ENCODE data around the gene CALCOCO2. TPM values are rescaled to one million over a fixed set of nuclear protein-coding genes. Genes with fewer than 3 reads are reported as not detected.

CALCOCO2 gene
- total and polyA plus RNA-seq, 2 of the 13 experiments (the other 11 are each of a cell fraction or from before 2014, with no cell fraction given): 72.9 to 111 TPM

DNA sequence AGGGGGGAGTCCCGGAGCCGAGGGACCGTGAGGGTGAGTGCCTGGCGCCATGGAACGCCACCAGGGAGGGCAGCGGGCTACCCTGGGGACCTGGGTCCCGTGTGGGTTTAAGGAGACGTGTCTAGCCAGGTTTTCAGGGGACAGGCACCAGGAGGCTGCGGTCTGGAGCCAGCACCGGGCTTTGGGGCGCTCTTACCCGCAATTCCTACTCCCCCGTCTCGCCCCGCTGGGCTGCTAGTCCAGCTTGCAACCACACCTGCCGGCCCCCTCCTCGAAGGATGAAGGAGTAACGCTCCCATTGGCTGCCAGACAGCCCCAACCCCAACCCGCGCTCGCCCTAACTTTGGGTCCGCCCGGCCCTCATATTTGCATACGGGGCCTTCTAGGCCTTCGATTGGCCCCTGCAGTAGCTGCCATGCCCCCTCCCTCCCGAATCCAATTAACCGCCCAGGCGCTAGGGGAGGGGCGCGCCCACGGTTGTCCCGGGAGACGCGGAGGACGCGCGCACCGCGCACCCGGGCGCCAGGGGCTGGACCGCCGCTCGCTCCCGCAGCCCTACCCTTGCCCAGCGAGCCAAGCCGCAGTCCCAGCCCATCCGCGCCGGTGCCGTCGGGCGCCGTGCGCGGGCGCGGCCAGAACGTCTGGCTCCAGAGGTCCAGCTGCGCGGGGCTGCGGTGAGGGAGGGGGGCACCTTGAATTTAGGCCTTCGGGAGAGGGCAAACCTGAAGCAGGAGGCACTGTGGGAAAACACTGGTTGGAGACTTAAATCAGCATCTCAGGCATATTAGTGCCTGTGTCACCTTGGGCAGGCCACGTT is 13.9 kb upstream of the CALCOCO2 start, which contains the start of gene TTLL6 (continued):
- TF ChIP-seq GZF1 (CRISPR knock-in tag; IDR thresholded peaks at IDR 0.05) (no peak; the same call in 1 of the 2 replicates), ATF7-NPFF (CRISPR knock-in tag; IDR thresholded peaks at IDR 0.05; ENCODE audit: low read depth) (peak; percentile 43; the same call in 1 of the 2 replicates), ZNF720 (CRISPR knock-in tag; IDR thresholded peaks at IDR 0.05) (no peak), ZBED4 (CRISPR knock-in tag; IDR thresholded peaks at IDR 0.05; ENCODE audit: borderline replicate concordance) (no peak), MATR3 (CRISPR knock-in tag; IDR thresholded peaks at IDR 0.05) (no peak), NFYC (CRISPR knock-in tag; IDR thresholded peaks at IDR 0.05) (peak; percentile 69), TBL1XR1 (IDR thresholded peaks at IDR 0.05; ENCODE audit: borderline replicate concordance, low read length, partially characterized antibody) (no peak), FOXC1 (CRISPR knock-in tag; IDR thresholded peaks at IDR 0.05; ENCODE audit: borderline replicate concordance) (no peak), ZNF800 (CRISPR knock-in tag; IDR thresholded peaks at IDR 0.05) (peak; percentile 72), TAF1 (CRISPR knock-in tag; IDR thresholded peaks at IDR 0.05) (0 out of 2 replicates have a peak, but pooled peaks have one; percentile 15), IRF9 (CRISPR knock-in tag; IDR thresholded peaks at IDR 0.05; ENCODE audit: borderline replicate concordance) (0 out of 2 replicates have a peak, but pooled peaks have one; percentile 18), ZBTB7A (CRISPR knock-in tag; IDR thresholded peaks at IDR 0.05) (no peak), ZSCAN20 (CRISPR knock-in tag; IDR thresholded peaks at IDR 0.05; ENCODE audit: borderline replicate concordance) (no peak), ZNF782 (CRISPR knock-in tag; IDR thresholded peaks at IDR 0.05; ENCODE audit: borderline replicate concordance) (no peak), MAF1 (CRISPR knock-in tag; IDR thresholded peaks at IDR 0.05; ENCODE audit: borderline replicate concordance) (no peak), SRSF9 (IDR thresholded peaks at IDR 0.05; ENCODE audit: borderline replicate concordance, insufficient read depth, low read depth, low read length, poor library complexity, severe bottlenecking) (no peak), ZFP62 (CRISPR knock-in tag; IDR thresholded peaks at IDR 0.05) (no peak)
- TF ChIP-seq, protein P1, sequence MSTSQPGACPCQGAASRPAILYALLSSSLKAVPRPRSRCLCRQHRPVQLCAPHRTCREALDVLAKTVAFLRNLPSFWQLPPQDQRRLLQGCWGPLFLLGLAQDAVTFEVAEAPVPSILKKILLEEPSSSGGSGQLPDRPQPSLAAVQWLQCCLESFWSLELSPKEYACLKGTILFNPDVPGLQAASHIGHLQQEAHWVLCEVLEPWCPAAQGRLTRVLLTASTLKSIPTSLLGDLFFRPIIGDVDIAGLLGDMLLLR (CRISPR knock-in tag; IDR thresholded peaks at IDR 0.05): 0 out of 2 replicates have a peak, but pooled peaks have one; percentile 55
- TF ChIP-seq, protein P2, sequence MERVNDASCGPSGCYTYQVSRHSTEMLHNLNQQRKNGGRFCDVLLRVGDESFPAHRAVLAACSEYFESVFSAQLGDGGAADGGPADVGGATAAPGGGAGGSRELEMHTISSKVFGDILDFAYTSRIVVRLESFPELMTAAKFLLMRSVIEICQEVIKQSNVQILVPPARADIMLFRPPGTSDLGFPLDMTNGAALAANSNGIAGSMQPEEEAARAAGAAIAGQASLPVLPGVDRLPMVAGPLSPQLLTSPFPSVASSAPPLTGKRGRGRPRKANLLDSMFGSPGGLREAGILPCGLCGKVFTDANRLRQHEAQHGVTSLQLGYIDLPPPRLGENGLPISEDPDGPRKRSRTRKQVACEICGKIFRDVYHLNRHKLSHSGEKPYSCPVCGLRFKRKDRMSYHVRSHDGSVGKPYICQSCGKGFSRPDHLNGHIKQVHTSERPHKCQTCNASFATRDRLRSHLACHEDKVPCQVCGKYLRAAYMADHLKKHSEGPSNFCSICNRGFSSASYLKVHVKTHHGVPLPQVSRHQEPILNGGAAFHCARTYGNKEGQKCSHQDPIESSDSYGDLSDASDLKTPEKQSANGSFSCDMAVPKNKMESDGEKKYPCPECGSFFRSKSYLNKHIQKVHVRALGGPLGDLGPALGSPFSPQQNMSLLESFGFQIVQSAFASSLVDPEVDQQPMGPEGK (CRISPR knock-in tag; IDR thresholded peaks at IDR 0.05): peak; percentile 87
